ENCODE data around the gene NRG3. TPM values are rescaled to one million over a fixed set of nuclear protein-coding genes. Genes with fewer than 3 reads are reported as not detected.

Gene NRG3
- total RNA-seq, 1 experiment from 2014 or later, result 0.66 TPM

GRCh38 chr10:82722273-82722672 is 847.3 kb downstream of the NRG3 start:
- H3K27ac Mint-ChIP-seq (ENCODE audit: unreplicated experiment), result no peak overlapping the region
- Histone ChIP-seq H3K4me3 (ENCODE audit: low read depth, low read length) (no peak overlapping the region), H3K36me3 (ENCODE audit: control insufficient read depth, insufficient read depth, low read length) (no peaks in the 10 kb centered on the region), H3K27me3 (replicated peaks; ENCODE audit: control insufficient read depth, insufficient read depth, low read length) (no peaks in the 10 kb centered on the region), H3K9me3 (peaks cover 6% of the 10 kb centered on the region), H3K4me1 (peaks cover 5% of the 10 kb centered on the region; the same call in 1 of the 2 replicates)
- H3K9me3 Mint-ChIP-seq (ENCODE audit: unreplicated experiment), result peaks cover 37% of the 10 kb centered on the region
- CTCF ChIA-PET, result no interaction called here
- H3K27me3 Mint-ChIP-seq (ENCODE audit: insufficient read depth, unreplicated experiment), result no peaks in the 10 kb centered on the region
- peaks cover 10% of the 10 kb centered on the region for H3K4me1 Mint-ChIP-seq (ENCODE audit: low read depth, unreplicated experiment)
- no TSS peak for BruUV-seq (replicated peaks)
- intact Hi-C loops (cut with micrococcal nuclease; ENCODE audit: unreplicated experiment), result loop anchor here (5.0 kb wide), 1 partner anchor 195 kb away; no protein-coding TSS in a partner anchor
- POLR2A ChIA-PET, result no interaction called here
- no peak overlapping the region for H3K4me3 Mint-ChIP-seq (ENCODE audit: unreplicated experiment)
- H3K36me3 Mint-ChIP-seq (ENCODE audit: insufficient read depth, unreplicated experiment), result no peaks in the 10 kb centered on the region
- TF ChIP-seq CTCF (IDR thresholded peaks at IDR 0.05; ENCODE audit: insufficient read depth in 1 of 2, low read depth in 1 of 2, low read length in 1 of 2, severe bottlenecking in 1 of 2, unreplicated experiment in 1 of 2), result no peak
- no peak for DNase-seq

GRCh38 chr10:82736305-82736704 is 861.3 kb downstream of the NRG3 start:
- H3K9me3 ChIP-seq, result no peaks in the 10 kb centered on the region
- Mint-ChIP-seq H3K4me1 (ENCODE audit: low read depth, unreplicated experiment) (no peaks in the 10 kb centered on the region), H3K27ac (ENCODE audit: unreplicated experiment) (no peak overlapping the region), H3K9me3 (ENCODE audit: unreplicated experiment) (no peaks in the 10 kb centered on the region), H3K36me3 (ENCODE audit: insufficient read depth, unreplicated experiment) (no peaks in the 10 kb centered on the region), H3K4me3 (ENCODE audit: unreplicated experiment) (no peak overlapping the region), H3K27me3 (ENCODE audit: insufficient read depth, unreplicated experiment) (no peaks in the 10 kb centered on the region)
- ChIA-PET CTCF (no interaction called here), POLR2A (no interaction called here)
- H3K27me3 ChIP-seq (replicated peaks; ENCODE audit: control insufficient read depth, insufficient read depth, low read length), result no peaks in the 10 kb centered on the region
- no peak overlapping the region for H3K4me3 ChIP-seq (ENCODE audit: low read depth, low read length)
- no peaks in the 10 kb centered on the region for H3K36me3 ChIP-seq (ENCODE audit: control insufficient read depth, insufficient read depth, low read length)
- intact Hi-C loops (cut with micrococcal nuclease; ENCODE audit: unreplicated experiment), result no loop called here
- no peak for TF ChIP-seq CTCF (IDR thresholded peaks at IDR 0.05; ENCODE audit: insufficient read depth in 1 of 2, low read depth in 1 of 2, low read length in 1 of 2, severe bottlenecking in 1 of 2, unreplicated experiment in 1 of 2)
- H3K4me1 ChIP-seq, result no peaks in the 10 kb centered on the region
- BruUV-seq (replicated peaks), result no TSS peak
- no peak for DNase-seq

- Mint-ChIP-seq H3K9me3 (ENCODE audit: unreplicated experiment) (no peaks in the 10 kb centered on the region), H3K4me3 (ENCODE audit: unreplicated experiment) (no peak overlapping the region), H3K36me3 (ENCODE audit: insufficient read depth, unreplicated experiment) (no peaks in the 10 kb centered on the region), H3K27me3 (ENCODE audit: insufficient read depth, unreplicated experiment) (no peaks in the 10 kb centered on the region), H3K4me1 (ENCODE audit: low read depth, unreplicated experiment) (peaks cover 7% of the 10 kb centered on the region), H3K27ac (ENCODE audit: unreplicated experiment) (no peak overlapping the region)
- no peaks in the 10 kb centered on the region for H3K27me3 ChIP-seq (replicated peaks; ENCODE audit: control insufficient read depth, insufficient read depth, low read length)
- DNase-seq, result no peak
- no peak for TF ChIP-seq CTCF (IDR thresholded peaks at IDR 0.05; ENCODE audit: insufficient read depth in 1 of 2, low read depth in 1 of 2, low read length in 1 of 2, severe bottlenecking in 1 of 2, unreplicated experiment in 1 of 2)
- H3K4me3 ChIP-seq (ENCODE audit: low read depth, low read length), result no peak overlapping the region
- intact Hi-C loops (cut with micrococcal nuclease; ENCODE audit: unreplicated experiment), result no loop called here
- no TSS peak for BruUV-seq (replicated peaks)
- no peaks in the 10 kb centered on the region for H3K36me3 ChIP-seq (ENCODE audit: control insufficient read depth, insufficient read depth, low read length)
- CTCF ChIA-PET, result no interaction called here
- POLR2A ChIA-PET, result no interaction called here
- H3K4me1 ChIP-seq, result peaks cover 8% of the 10 kb centered on the region; the same call in 1 of the 2 replicates
- H3K9me3 ChIP-seq, result no peaks in the 10 kb centered on the region
Observed at GRCh38 chr10:82737549-82737948, 862.6 kb downstream of the NRG3 start.

All from Caco-2 (cell line).